Measurements from ENCODE around the gene MVB12A. TPM values are rescaled to one million over a fixed set of nuclear protein-coding genes. Genes with fewer than 3 reads are reported as not detected.
A peak's percentile ranks its signal among the peaks of the same experiment; 100 is the strongest.

MVB12A gene
- total RNA-seq, result 10 to 100 TPM; 44.5 to 45.3 TPM

GRCh38 chr19:17419621-17420474 lies at the start of gene MVB12A:
MVB12A (plus strand) TSS chr19:17420047; CDS start chr19:17420136, 89 bp downstream.
- CTCF ChIA-PET, result interaction anchor here (0.5 to 2.6 kb wide), 16 partner anchors 9 to 577 kb away, joined by 3 to 14 read pairs (median 4); partner anchors contain the start of genes BST2, FCHO1 and RPL18A

DNA sequence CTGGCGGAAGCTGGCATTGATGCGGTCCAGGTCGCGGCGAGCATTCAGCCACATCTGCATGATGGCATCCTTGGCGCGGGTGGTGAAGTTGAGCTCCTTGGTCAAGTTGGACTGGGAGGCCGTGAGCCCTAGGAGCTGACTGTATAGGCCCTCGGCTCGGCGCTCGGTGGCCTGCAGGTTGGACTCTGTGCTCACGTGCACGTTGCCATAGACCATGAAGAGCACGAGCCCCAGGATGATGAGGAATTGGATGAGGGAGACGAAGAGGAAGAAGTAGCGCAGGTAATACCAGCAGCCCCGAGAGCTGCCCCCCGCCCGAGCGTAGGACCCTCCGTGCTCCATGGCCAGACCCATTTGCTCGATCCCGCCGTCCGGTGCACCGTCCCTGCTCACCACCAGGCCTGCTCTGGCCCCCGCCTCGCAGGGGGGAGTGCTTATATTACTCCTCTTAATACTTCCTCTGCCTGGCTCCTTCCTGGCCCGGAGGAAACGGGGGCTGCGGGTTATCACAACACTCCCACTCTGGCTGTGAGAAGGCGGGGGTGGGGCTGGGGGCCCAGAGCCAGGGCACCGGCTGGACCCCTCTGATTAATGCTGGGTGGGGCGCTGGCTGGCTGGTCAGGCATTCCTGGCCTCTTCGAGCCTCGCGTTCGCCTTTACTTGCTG lies 42.8 kb upstream of the MVB12A start, which contains the start of gene PLVAP:
Gene PLVAP (minus strand): TSS at position 408 of the 666 bp plus-strand sequence. CDS start 54 bp downstream, at position 354.
- no peak within 1 kb of the TSS for H3K4me3 Mint-ChIP-seq
- ChIA-PET CTCF (interaction anchor here (1.9 kb wide), 1 partner anchor 9 kb away, joined by 7 read pairs; no protein-coding TSS in a partner anchor), POLR2A (no interaction called here)
- H3K9me3 Mint-ChIP-seq, result no peaks in the 10 kb centered on the region
- H3K36me3 Mint-ChIP-seq (ENCODE audit: low read depth), result no peaks in the 10 kb centered on the region
- H3K27me3 Mint-ChIP-seq, result peaks cover 14% of the 10 kb centered on the region
- DNase-seq, result no peak
- no peaks in the 10 kb centered on the region for H3K4me1 Mint-ChIP-seq
- H3K27ac Mint-ChIP-seq, result no peak within 1 kb of the TSS

More at GRCh38 chr19:17419621-17420474, at the start of gene MVB12A:
- Mint-ChIP-seq H3K4me3 (peak within 1 kb of the TSS; percentile 84), H3K27ac (peak within 1 kb of the TSS; percentile 86), H3K27me3 (no peaks in the 10 kb centered on the region), H3K4me1 (peaks cover 26% of the 10 kb centered on the region), H3K36me3 (ENCODE audit: low read depth) (peaks cover 24% of the 10 kb centered on the region), H3K9me3 (no peaks in the 10 kb centered on the region)
- DNase-seq, result peak; percentile 97
- POLR2A ChIA-PET, result interaction anchor here (0.6 to 5.4 kb wide), 15 partner anchors 8 to 440 kb away, joined by 3 to 62 read pairs (median 4); partner anchors contain the start of genes BABAM1, BST2, DDA1 and FCHO1

GRCh38 chr19:17378271-17378670 lies 41.6 kb upstream of the MVB12A start:
- Mint-ChIP-seq H3K27ac (no peak overlapping the region), H3K27me3 (peaks cover 14% of the 10 kb centered on the region), H3K9me3 (no peaks in the 10 kb centered on the region), H3K36me3 (ENCODE audit: low read depth) (no peaks in the 10 kb centered on the region), H3K4me1 (peaks cover 7% of the 10 kb centered on the region), H3K4me3 (no peak overlapping the region)
- ChIA-PET CTCF (interaction anchor here (1.2 kb wide), 1 partner anchor 11 kb away, joined by 5 read pairs; no protein-coding TSS in a partner anchor), POLR2A (no interaction called here)
- DNase-seq, result no peak

DNA sequence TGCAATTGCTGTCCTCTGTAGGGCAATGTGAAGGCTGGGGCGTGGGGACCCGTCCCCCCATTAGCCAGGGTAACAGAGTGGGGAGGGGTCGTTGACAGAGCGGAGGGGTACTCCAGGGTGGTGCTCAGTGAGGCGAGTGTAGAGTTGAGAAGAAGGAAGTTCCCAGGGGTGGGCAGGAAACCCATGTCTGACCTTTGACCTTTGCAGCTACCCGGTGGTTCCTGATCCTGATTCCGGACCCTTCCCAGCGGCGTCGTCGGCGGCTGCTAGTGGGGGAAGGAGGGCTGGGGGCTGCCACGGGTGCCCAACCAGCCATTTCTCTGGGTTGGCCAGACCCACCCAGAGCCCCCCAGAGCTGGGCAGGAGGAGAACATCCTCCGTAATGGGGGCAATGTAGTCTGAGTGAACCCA lies 40.6 kb upstream of the MVB12A start:
- no peaks in the 10 kb centered on the region for H3K9me3 Mint-ChIP-seq
- peaks cover 14% of the 10 kb centered on the region for H3K27me3 Mint-ChIP-seq
- no peak overlapping the region for H3K27ac Mint-ChIP-seq
- CTCF ChIA-PET, result interaction anchor here (0.6 to 1.2 kb wide), 2 partner anchors 10 to 121 kb away, joined by 3 to 5 read pairs; no protein-coding TSS in a partner anchor
- no peaks in the 10 kb centered on the region for H3K36me3 Mint-ChIP-seq (ENCODE audit: low read depth)
- POLR2A ChIA-PET, result no interaction called here
- H3K4me1 Mint-ChIP-seq, result peaks cover 8% of the 10 kb centered on the region
- H3K4me3 Mint-ChIP-seq, result no peak overlapping the region
- no peak for DNase-seq

- CTCF ChIA-PET, result interaction anchor here (0.5 to 1.4 kb wide), 2 partner anchors 71 to 75 kb away, joined by 4 read pairs; partner anchors contain the start of gene DDA1
- peaks cover 8% of the 10 kb centered on the region for H3K4me1 Mint-ChIP-seq
- H3K27me3 Mint-ChIP-seq, result peaks cover 14% of the 10 kb centered on the region
- H3K4me3 Mint-ChIP-seq, result no peak overlapping the region
- H3K27ac Mint-ChIP-seq, result no peak overlapping the region
- H3K9me3 Mint-ChIP-seq, result no peaks in the 10 kb centered on the region
- POLR2A ChIA-PET, result interaction anchor here (0.6 kb wide), 1 partner anchor 436 kb away, joined by 4 read pairs; no protein-coding TSS in a partner anchor
- H3K36me3 Mint-ChIP-seq (ENCODE audit: low read depth), result no peaks in the 10 kb centered on the region
- no peak for DNase-seq
Observed at GRCh38 chr19:17380426-17381138, 39.3 kb upstream of the MVB12A start.

GRCh38 chr19:17385878-17386611 lies 33.8 kb upstream of the MVB12A start:
- peaks cover 24% of the 10 kb centered on the region for H3K27me3 Mint-ChIP-seq
- peak; percentile 70 for DNase-seq
- H3K36me3 Mint-ChIP-seq (ENCODE audit: low read depth), result no peaks in the 10 kb centered on the region
- CTCF ChIA-PET, result interaction anchor here (0.7 to 2.1 kb wide), 26 partner anchors 8 to 547 kb away, joined by 3 to 18 read pairs (median 5); partner anchors contain the start of genes BST2, CCDC124, DDA1 and MRPL34
- POLR2A ChIA-PET, result interaction anchor here (0.7 to 1.0 kb wide), 2 partner anchors 93 to 136 kb away, joined by 3 read pairs; no protein-coding TSS in a partner anchor
- H3K4me1 Mint-ChIP-seq, result peaks cover 13% of the 10 kb centered on the region
- no peak overlapping the region for H3K4me3 Mint-ChIP-seq
- no peaks in the 10 kb centered on the region for H3K9me3 Mint-ChIP-seq
- no peak overlapping the region for H3K27ac Mint-ChIP-seq

DNA sequence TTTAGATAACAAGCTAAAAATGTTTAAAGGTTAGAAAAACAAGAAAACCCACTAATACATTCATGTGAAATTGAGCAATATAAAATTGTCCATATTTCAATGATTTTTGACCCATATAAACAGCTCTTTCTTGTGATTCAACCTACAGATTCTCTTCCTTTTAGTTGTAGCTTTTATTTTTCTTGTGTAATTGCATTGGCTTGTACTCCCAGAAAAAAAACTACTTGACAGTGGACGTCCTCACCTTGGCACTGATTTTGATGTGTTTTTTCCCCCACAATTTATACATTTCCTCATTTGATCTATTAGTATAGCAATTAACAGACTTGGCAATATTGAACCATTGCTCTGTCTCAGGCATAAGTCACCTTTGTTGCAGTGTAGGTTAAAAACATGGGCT lies 30.6 kb upstream of the MVB12A start:
- H3K4me1 Mint-ChIP-seq, result peaks cover 19% of the 10 kb centered on the region
- H3K27me3 Mint-ChIP-seq, result peaks cover 27% of the 10 kb centered on the region
- POLR2A ChIA-PET, result interaction anchor here (1.0 to 1.6 kb wide), 7 partner anchors 11 to 97 kb away, joined by 3 to 6 read pairs (median 3); partner anchors contain the start of genes ANO8 and BST2
- H3K36me3 Mint-ChIP-seq (ENCODE audit: low read depth), result no peaks in the 10 kb centered on the region
- CTCF ChIA-PET, result interaction anchor here (0.9 to 2.7 kb wide), 9 partner anchors 10 to 129 kb away, joined by 3 to 9 read pairs (median 7); partner anchors contain the start of genes BST2 and MVB12A
- no peak for DNase-seq
- no peak overlapping the region for H3K27ac Mint-ChIP-seq
- H3K4me3 Mint-ChIP-seq, result no peak overlapping the region
- no peaks in the 10 kb centered on the region for H3K9me3 Mint-ChIP-seq

GRCh38 chr19:17389957-17390664 lies 29.7 kb upstream of the MVB12A start:
- Mint-ChIP-seq H3K4me3 (peak overlapping the region; percentile 76), H3K27me3 (peaks cover 27% of the 10 kb centered on the region), H3K27ac (no peak overlapping the region), H3K36me3 (ENCODE audit: low read depth) (peaks cover 6% of the 10 kb centered on the region), H3K4me1 (peaks cover 22% of the 10 kb centered on the region), H3K9me3 (no peaks in the 10 kb centered on the region)
- DNase-seq, result no peak
- CTCF ChIA-PET, result interaction anchor here (0.6 to 2.5 kb wide), 7 partner anchors 11 to 173 kb away, joined by 3 to 9 read pairs (median 7); partner anchors contain the start of genes BST2 and MVB12A
- POLR2A ChIA-PET, result interaction anchor here (1.4 to 2.5 kb wide), 2 partner anchors 10 to 15 kb away, joined by 5 to 14 read pairs; partner anchors contain the start of gene BST2

DNA sequence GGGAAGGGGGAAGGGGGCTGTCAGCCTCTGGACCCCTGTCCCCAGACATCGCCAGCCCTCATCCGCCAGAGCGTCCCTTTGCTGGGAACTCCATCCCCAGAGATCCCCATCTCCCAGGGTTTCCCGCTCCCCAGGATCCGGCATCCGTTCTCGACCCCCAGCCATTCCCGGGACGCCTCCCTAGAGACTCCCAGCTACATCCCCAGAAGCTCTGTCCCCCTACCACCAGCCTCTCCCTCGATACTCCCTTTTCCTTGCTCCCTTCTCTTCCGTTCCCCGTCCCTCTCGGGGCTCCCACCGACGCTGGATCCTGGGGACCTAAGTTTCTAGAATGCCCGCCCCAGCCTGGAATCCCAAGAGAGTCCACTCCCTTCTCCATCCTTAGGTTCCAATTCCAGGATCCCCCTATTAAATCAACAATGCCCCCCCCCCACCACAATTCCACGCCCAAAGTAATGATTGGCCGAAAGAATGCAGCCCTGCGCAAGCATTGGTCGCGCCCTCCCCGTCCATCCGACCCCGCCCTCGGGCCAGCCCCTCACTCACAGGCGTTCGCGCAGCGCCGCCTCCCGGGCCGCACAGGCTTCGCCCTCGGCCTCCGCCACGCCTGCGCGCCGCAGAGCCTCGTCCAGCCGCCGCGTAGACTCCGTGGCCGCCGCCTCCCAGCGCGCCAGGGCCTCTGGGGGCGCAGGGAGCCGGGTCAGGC lies 29.0 kb upstream of the MVB12A start:
- ChIA-PET CTCF (interaction anchor here (0.6 to 2.0 kb wide), 6 partner anchors 8 to 172 kb away, joined by 3 to 6 read pairs (median 3); partner anchors contain the start of gene BST2), POLR2A (interaction anchor here (1.4 to 2.6 kb wide), 5 partner anchors 9 to 86 kb away, joined by 4 to 14 read pairs (median 5); partner anchors contain the start of genes BST2, DDA1 and MRPL34)

GRCh38 chr19:17391371-17392151 lies 28.3 kb upstream of the MVB12A start:
- H3K27ac Mint-ChIP-seq, result peak overlapping the region; percentile 27
- DNase-seq, result no peak

More for the DNA sequence above, 29.0 kb upstream of the MVB12A start:
- H3K4me1 Mint-ChIP-seq, result peaks cover 27% of the 10 kb centered on the region
- H3K27ac Mint-ChIP-seq, result no peak overlapping the region
- DNase-seq, result peak; percentile 86
- H3K36me3 Mint-ChIP-seq (ENCODE audit: low read depth), result peaks cover 10% of the 10 kb centered on the region
- H3K4me3 Mint-ChIP-seq, result peak overlapping the region; percentile 76
- peaks cover 27% of the 10 kb centered on the region for H3K27me3 Mint-ChIP-seq
- no peaks in the 10 kb centered on the region for H3K9me3 Mint-ChIP-seq

More at GRCh38 chr19:17391371-17392151, 28.3 kb upstream of the MVB12A start:
- Mint-ChIP-seq H3K27me3 (peaks cover 25% of the 10 kb centered on the region), H3K4me1 (peaks cover 29% of the 10 kb centered on the region), H3K36me3 (ENCODE audit: low read depth) (peaks cover 10% of the 10 kb centered on the region), H3K9me3 (no peaks in the 10 kb centered on the region), H3K4me3 (peak overlapping the region; percentile 28)
- POLR2A ChIA-PET, result interaction anchor here (0.6 to 2.6 kb wide), 6 partner anchors 12 to 86 kb away, joined by 3 to 14 read pairs (median 4); partner anchors contain the start of genes BST2, DDA1 and MRPL34
- CTCF ChIA-PET, result interaction anchor here (0.5 to 2.0 kb wide), 10 partner anchors 9 to 136 kb away, joined by 3 to 6 read pairs (median 3); partner anchors contain the start of genes BST2 and TMEM221
